Osteocyte (in vitro differentiated cells): Measurements from ENCODE around the gene TMEM106C. TPM values are rescaled to one million over a fixed set of nuclear protein-coding genes. Genes with fewer than 3 reads are reported as not detected.

Experiments
- DNase-seq: peaks from one replicate; pipeline ENCODE4 v3.0.0; 2021; ENCODE audit warnings: mixed read lengths; ENCODE audit not compliant: unreplicated experiment; ENCODE audit errors: extremely low spot score
- H3K27ac Mint-ChIP-seq: one replicate; pipeline ENCODE4 v1.8.0; 2021; ENCODE audit warnings: mild to moderate bottlenecking, mixed read lengths; ENCODE audit not compliant: unreplicated experiment
- H3K27me3 Mint-ChIP-seq: one replicate; pipeline ENCODE4 v1.8.0; 2021; ENCODE audit warnings: mixed read lengths; ENCODE audit not compliant: unreplicated experiment
- H3K36me3 Mint-ChIP-seq: one replicate; pipeline ENCODE4 v1.8.0; 2021; ENCODE audit warnings: mixed read lengths; ENCODE audit not compliant: unreplicated experiment
- H3K4me1 Mint-ChIP-seq: one replicate; pipeline ENCODE4 v1.8.0; 2021; ENCODE audit warnings: mixed read lengths; ENCODE audit not compliant: unreplicated experiment
- H3K4me3 Mint-ChIP-seq: one replicate; pipeline ENCODE4 v1.8.0; 2021; ENCODE audit warnings: mild to moderate bottlenecking, moderate library complexity, mixed read lengths; ENCODE audit not compliant: unreplicated experiment
- H3K9me3 Mint-ChIP-seq: one replicate; pipeline ENCODE4 v1.8.0; 2021; ENCODE audit warnings: mixed read lengths; ENCODE audit not compliant: unreplicated experiment
- total RNA-seq: library from RNA; stranded (reverse); gene quantifications from 2 replicates; pipeline ENCODE4 v1.2.1, GENCODE V29; 2021
- TF ChIP-seq, protein P1 (sequence below): fragments of 200-600 bp; sonication (generic); IDR thresholded peaks from 2 replicates; pipeline ENCODE4 v1.5.0; 2021; ENCODE audit warnings: antibody characterized with exemption, mild to moderate bottlenecking, moderate library complexity

Gene TMEM106C
- total RNA-seq, 1 donor from 2014 or later: 53.2 TPM

DNA sequence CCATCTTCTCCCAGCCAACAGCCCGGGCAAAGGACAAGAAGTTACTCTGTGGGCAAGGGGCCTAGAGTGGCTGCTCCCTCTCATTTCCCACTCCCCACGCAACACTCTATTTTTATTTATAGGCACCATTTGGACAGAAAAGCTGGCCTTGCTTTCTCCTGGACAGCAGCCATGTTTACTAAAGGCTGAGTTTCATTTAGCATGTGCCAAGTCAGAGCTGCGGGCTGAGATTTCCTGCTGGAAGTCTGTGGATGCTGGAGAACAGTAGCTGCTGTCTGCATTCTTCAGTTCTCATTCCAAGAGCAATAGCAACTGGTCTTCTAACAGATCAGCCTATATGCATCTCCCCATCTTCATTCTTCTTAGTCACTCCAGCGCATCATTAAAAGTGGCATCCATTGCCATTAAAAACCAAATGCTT is 32.6 kb downstream of the TMEM106C start:
- Mint-ChIP-seq H3K27ac (no peak overlapping the region), H3K4me1 (peaks cover 4% of the 10 kb centered on the region), H3K4me3 (no peak overlapping the region), H3K9me3 (no peaks in the 10 kb centered on the region), H3K27me3 (peaks cover 49% of the 10 kb centered on the region), H3K36me3 (no peaks in the 10 kb centered on the region)
- TF ChIP-seq, protein P1, sequence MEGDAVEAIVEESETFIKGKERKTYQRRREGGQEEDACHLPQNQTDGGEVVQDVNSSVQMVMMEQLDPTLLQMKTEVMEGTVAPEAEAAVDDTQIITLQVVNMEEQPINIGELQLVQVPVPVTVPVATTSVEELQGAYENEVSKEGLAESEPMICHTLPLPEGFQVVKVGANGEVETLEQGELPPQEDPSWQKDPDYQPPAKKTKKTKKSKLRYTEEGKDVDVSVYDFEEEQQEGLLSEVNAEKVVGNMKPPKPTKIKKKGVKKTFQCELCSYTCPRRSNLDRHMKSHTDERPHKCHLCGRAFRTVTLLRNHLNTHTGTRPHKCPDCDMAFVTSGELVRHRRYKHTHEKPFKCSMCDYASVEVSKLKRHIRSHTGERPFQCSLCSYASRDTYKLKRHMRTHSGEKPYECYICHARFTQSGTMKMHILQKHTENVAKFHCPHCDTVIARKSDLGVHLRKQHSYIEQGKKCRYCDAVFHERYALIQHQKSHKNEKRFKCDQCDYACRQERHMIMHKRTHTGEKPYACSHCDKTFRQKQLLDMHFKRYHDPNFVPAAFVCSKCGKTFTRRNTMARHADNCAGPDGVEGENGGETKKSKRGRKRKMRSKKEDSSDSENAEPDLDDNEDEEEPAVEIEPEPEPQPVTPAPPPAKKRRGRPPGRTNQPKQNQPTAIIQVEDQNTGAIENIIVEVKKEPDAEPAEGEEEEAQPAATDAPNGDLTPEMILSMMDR: no peak
- DNase-seq: no peak

DNA sequence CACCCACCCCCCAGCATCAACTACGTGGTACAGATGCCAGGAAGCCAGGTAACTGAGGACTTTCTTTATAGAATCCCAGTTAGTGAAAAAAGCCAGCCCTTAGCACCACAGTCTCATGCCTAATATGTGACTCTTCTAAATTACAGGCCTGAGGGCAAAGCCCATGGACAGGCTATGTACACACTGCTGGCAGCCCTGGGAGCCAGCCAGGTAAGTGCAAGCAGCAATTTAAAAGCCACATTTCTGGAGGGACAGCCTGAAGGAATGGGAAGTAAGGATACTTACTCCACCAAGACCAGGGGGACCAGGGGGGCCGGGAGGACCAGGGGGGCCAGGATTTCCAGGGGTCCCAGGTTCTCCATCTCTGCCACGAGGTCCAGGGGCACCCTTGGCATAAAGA is 33.9 kb downstream of the TMEM106C start:
- peaks cover 14% of the 10 kb centered on the region for H3K4me1 Mint-ChIP-seq
- H3K27ac Mint-ChIP-seq: no peak overlapping the region
- H3K9me3 Mint-ChIP-seq: no peaks in the 10 kb centered on the region
- TF ChIP-seq, protein P1: no peak
- no peak overlapping the region for H3K4me3 Mint-ChIP-seq
- DNase-seq: no peak
- no peaks in the 10 kb centered on the region for H3K36me3 Mint-ChIP-seq
- peaks cover 52% of the 10 kb centered on the region for H3K27me3 Mint-ChIP-seq

DNA sequence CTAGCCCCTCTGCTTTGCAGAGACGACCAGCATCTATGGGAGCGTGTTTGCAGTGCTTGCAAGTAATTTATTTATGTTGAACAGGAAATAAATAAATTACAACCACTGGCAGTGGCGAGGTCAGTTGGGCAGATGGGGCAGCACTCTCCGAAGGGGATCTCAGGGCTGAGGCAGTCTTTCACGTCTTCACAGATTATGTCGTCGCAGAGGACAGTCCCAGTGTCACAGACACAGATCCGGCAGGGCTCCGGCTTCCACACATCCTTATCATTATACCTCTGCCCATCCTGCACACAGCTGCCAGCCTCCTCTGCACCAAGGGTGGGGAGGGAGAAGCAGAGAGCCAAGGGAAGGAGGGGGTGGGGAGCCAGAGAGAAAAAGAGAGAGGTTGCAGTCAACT is 36.4 kb downstream of the TMEM106C start:
- no peak for DNase-seq
- no peak overlapping the region for H3K27ac Mint-ChIP-seq
- TF ChIP-seq, protein P1: no peak
- peaks cover 33% of the 10 kb centered on the region for H3K4me1 Mint-ChIP-seq
- no peak overlapping the region for H3K4me3 Mint-ChIP-seq
- peaks cover 67% of the 10 kb centered on the region for H3K27me3 Mint-ChIP-seq
- H3K9me3 Mint-ChIP-seq: no peaks in the 10 kb centered on the region
- no peaks in the 10 kb centered on the region for H3K36me3 Mint-ChIP-seq

DNA sequence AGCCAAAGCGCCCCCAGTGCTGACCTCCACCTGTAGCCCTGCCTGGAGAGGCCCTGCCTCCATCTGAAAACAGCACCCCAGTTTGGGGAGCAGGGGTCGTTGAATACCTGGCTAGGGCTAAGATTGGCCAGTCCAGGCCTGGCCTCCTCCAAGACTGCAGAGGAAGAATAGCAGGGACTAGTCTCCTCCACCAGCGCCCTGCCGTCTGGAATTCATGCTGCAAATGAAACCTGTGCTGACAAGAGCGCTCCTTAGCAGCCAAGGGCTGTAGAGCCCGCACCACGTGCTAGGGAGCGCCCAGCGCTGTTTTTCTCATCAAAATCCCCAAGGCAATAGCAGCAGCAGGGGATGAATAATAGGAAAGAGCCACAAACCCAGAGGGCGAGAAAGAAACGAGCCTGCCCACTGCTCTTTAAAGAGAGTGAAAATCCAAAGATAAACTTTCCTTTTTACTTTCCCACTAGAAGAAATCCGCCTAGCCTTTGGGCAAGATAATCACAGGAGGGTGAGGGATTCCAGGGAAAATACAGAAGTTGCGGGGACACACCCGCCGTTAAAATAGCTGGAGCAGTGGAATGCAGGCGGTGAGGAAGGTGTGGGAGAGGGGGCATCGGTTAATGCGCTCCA is 37.6 kb downstream of the TMEM106C start:
- Mint-ChIP-seq H3K4me1 (peaks cover 37% of the 10 kb centered on the region), H3K9me3 (no peaks in the 10 kb centered on the region), H3K27me3 (peaks cover 69% of the 10 kb centered on the region), H3K4me3 (peak overlapping the region; percentile 88), H3K27ac (peak overlapping the region; percentile 66), H3K36me3 (no peaks in the 10 kb centered on the region)
- TF ChIP-seq, protein P1: no peak
- no peak for DNase-seq

DNA sequence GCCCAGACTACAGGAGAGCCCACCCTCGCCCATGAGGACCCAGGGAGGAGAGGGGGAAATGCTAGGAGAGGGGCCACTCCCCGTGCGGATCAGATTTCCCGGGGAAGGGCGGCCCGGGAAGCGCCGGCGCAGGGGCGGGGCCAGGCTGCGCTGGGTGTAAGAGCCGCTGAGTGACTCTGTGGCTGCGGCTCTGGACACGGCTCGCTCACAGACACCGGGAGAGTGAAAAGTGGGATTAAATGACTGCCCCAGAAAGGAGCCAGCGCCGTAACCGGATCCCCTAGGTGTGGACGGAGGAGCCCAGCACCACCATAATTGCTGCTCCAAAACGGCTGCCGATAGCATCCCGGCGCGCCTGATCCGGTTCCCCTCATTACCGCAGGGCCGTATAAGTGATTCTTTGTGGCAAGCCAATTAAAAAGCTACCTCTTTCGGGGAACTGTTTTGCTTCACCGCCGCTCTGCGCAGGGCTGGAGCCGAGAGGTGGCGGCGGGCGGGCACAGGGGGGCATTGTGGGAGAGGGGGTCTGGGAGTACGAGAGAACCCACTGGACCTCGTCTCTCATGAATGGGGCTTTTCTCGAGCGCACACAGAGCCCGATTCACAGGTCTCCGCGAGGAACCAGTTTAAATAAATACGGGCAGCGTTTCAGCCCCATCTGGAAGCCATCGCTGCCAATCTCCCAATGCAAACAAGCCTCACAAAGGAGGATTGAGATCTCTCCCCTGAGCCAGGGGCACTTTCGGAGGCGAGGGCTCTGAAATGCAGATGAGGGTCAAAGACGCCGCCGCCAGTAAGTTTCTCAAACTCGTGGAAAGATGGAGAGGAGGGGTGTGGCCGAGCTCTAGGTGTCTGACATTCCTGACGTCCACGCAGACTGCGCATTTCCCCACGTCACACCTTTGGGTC is 38.4 kb downstream of the TMEM106C start:
- H3K27me3 Mint-ChIP-seq: peaks cover 74% of the 10 kb centered on the region
- H3K27ac Mint-ChIP-seq: peak overlapping the region; percentile 66
- DNase-seq: no peak
- H3K4me3 Mint-ChIP-seq: peak overlapping the region; percentile 88
- no peaks in the 10 kb centered on the region for H3K9me3 Mint-ChIP-seq
- TF ChIP-seq, protein P1: no peak
- H3K4me1 Mint-ChIP-seq: peaks cover 37% of the 10 kb centered on the region
- no peaks in the 10 kb centered on the region for H3K36me3 Mint-ChIP-seq
